Cardiac fibroblast (primary cell): Measurements from ENCODE around the gene SPAG16.

Experiments used
- DNase-seq, 2 donors: peaks; one replicate each; pipeline versions ENCODE4 v3.0.0 to v3.0.0-alpha.2; 2010; ENCODE audit warnings: low read depth in 2 of 2
- H3K4me3 ChIP-seq, 2 donors: replicated peaks in 1 of 2; 1 replicate in 1 of 2; 2 replicates in 1 of 2; pipeline ENCODE4 v1.5.1; 2011; ENCODE audit warnings: low read depth in 2 of 2, low read length in 2 of 2, mild to moderate bottlenecking in 2 of 2, moderate library complexity in 1 of 2
- CTCF ChIP-seq: IDR thresholded peaks from one replicate; pipeline ENCODE4 v1.5.1; 2011; ENCODE audit warnings: low read depth, mild to moderate bottlenecking, low read length, inconsistent platforms

SPAG16 gene

GRCh38 chr2:213496226-213496625 lies 212.0 kb downstream of the SPAG16 start:
- no peak overlapping the region for H3K4me3 ChIP-seq
- DNase-seq, result no peak
- no peak for TF ChIP-seq CTCF

- no peak for TF ChIP-seq CTCF
- no peak for DNase-seq
- no peak overlapping the region for H3K4me3 ChIP-seq
Observed at GRCh38 chr2:213500881-213501280, 216.6 kb downstream of the SPAG16 start.

- no peak for DNase-seq
- TF ChIP-seq CTCF, result no peak
- no peak overlapping the region for H3K4me3 ChIP-seq
Observed at GRCh38 chr2:213524164-213524563, 239.9 kb downstream of the SPAG16 start.

GRCh38 chr2:213537579-213537978 lies 253.3 kb downstream of the SPAG16 start:
- TF ChIP-seq CTCF, result no peak
- no peak for DNase-seq
- H3K4me3 ChIP-seq, result no peak overlapping the region

- DNase-seq, result no peak
- TF ChIP-seq CTCF, result no peak
Observed at GRCh38 chr2:213544940-213545339, 260.7 kb downstream of the SPAG16 start.

GRCh38 chr2:213545481-213545880 lies 261.2 kb downstream of the SPAG16 start:
- TF ChIP-seq CTCF, result no peak

More at GRCh38 chr2:213544940-213545339, 260.7 kb downstream of the SPAG16 start:
- no peak overlapping the region for H3K4me3 ChIP-seq

GRCh38 chr2:213545964-213546475 lies 261.8 kb downstream of the SPAG16 start:
- H3K4me3 ChIP-seq, result no peak overlapping the region
- DNase-seq, result no peak
- TF ChIP-seq CTCF, result no peak

More at GRCh38 chr2:213545481-213545880, 261.2 kb downstream of the SPAG16 start:
- no peak for DNase-seq
- no peak overlapping the region for H3K4me3 ChIP-seq
